KMS-11 (cell line): ENCODE data around the gene SLC35B4.
"Not testable (repeated sequence)": the region's sequence is repeated elsewhere in the genome, so short reads cannot be mapped to it uniquely, and the experiment has no call there.

Source experiments
- H2AFZ ChIP-seq: fragments of 200-600 bp; sonication (generic); 2 replicates; pipeline ENCODE4 v1.6.1; 2016; ENCODE audit warnings: antibody characterized with exemption, mixed run types, low read depth
- H3K27ac ChIP-seq: fragments of 200-600 bp; sonication (generic); 2 replicates; pipeline ENCODE4 v1.6.1; 2016; ENCODE audit warnings: mild to moderate bottlenecking, mixed run types
- H3K27me3 ChIP-seq: fragments of 200-600 bp; sonication (generic); 2 replicates; pipeline ENCODE4 v1.6.1; 2017; ENCODE audit warnings: mild to moderate bottlenecking, low read depth, mixed run types, moderate library complexity; ENCODE audit not compliant: insufficient read depth
- H3K36me3 ChIP-seq: fragments of 200-600 bp; sonication (generic); 2 replicates; pipeline ENCODE4 v1.6.1; 2017; ENCODE audit warnings: mild to moderate bottlenecking, mixed run types; ENCODE audit not compliant: insufficient read depth
- H3K4me1 ChIP-seq: fragments of 200-600 bp; sonication (generic); 2 replicates; pipeline ENCODE4 v1.6.1; 2016; ENCODE audit warnings: mild to moderate bottlenecking, low read depth, mixed run types; ENCODE audit not compliant: poor library complexity, severe bottlenecking
- H3K4me2 ChIP-seq: fragments of 200-600 bp; sonication (generic); 2 replicates; pipeline ENCODE4 v1.7.0; 2016; ENCODE audit warnings: mild to moderate bottlenecking, mixed run types
- H3K4me3 ChIP-seq: fragments of 200-600 bp; sonication (generic); IDR thresholded peaks from 2 replicates; pipeline ENCODE4 v1.6.1; 2017; ENCODE audit warnings: low read depth, low read length, mixed read lengths; ENCODE audit not compliant: insufficient read depth
- H3K79me2 ChIP-seq: fragments of 200-600 bp; sonication (generic); 2 replicates; pipeline ENCODE4 v1.6.1; 2016; ENCODE audit warnings: low read depth, mixed run types; ENCODE audit not compliant: insufficient read depth
- H3K9ac ChIP-seq: fragments of 200-600 bp; sonication (generic); 2 replicates; pipeline ENCODE4 v1.6.1; 2016; ENCODE audit warnings: mild to moderate bottlenecking, mixed run types
- H4K20me1 ChIP-seq: fragments of 200-600 bp; sonication (generic); 2 replicates; pipeline ENCODE4 v1.6.1; 2016; ENCODE audit warnings: mild to moderate bottlenecking, mixed run types; ENCODE audit not compliant: insufficient read depth
- CTCF ChIP-seq: fragments of 200-600 bp; sonication (generic); conservative IDR thresholded peaks from 2 replicates; pipeline ENCODE4 v1.6.1; 2017; ENCODE audit warnings: low read depth, mild to moderate bottlenecking, antibody characterized with exemption, low read length, moderate library complexity, mixed read lengths

The SLC35B4 gene

GRCh38 chr7:134300988-134301387 is 15.7 kb downstream of the SLC35B4 start:
- Histone ChIP-seq H3K4me3 (no peak overlapping the region), H3K9ac (no peak overlapping the region), H2AFZ (no peak overlapping the region), H3K36me3 (no peaks in the 10 kb centered on the region; the same call in 1 of the 2 replicates), H3K4me1 (peaks cover 34% of the 10 kb centered on the region), H4K20me1 (no peaks in the 10 kb centered on the region), H3K27me3 (no peaks in the 10 kb centered on the region), H3K4me2 (no peak overlapping the region), H3K27ac (no peak overlapping the region), H3K79me2 (no peaks in the 10 kb centered on the region)
- TF ChIP-seq CTCF = no peak

GRCh38 chr7:134298902-134299683 is 17.6 kb downstream of the SLC35B4 start:
- H3K27ac ChIP-seq = peak overlapping the region; percentile 58
- TF ChIP-seq CTCF = no peak

GRCh38 chr7:134297489-134297888 is 19.2 kb downstream of the SLC35B4 start:
- peaks cover 33% of the 10 kb centered on the region for H3K4me1 ChIP-seq
- H4K20me1 ChIP-seq = no peaks in the 10 kb centered on the region
- no peak overlapping the region for H3K9ac ChIP-seq
- H3K4me3 ChIP-seq = no peak overlapping the region
- no peak overlapping the region for H3K27ac ChIP-seq
- no peak for TF ChIP-seq CTCF
- no peak overlapping the region for H2AFZ ChIP-seq
- H3K27me3 ChIP-seq = no peaks in the 10 kb centered on the region
- no peaks in the 10 kb centered on the region for H3K79me2 ChIP-seq
- no peak overlapping the region for H3K4me2 ChIP-seq
- no peaks in the 10 kb centered on the region; the same call in 1 of the 2 replicates for H3K36me3 ChIP-seq

More at GRCh38 chr7:134298902-134299683, 17.6 kb downstream of the SLC35B4 start:
- no peaks in the 10 kb centered on the region; the same call in 1 of the 2 replicates for H3K36me3 ChIP-seq
- peak overlapping the region; percentile 36 for H3K4me2 ChIP-seq
- no peaks in the 10 kb centered on the region for H3K27me3 ChIP-seq
- no peaks in the 10 kb centered on the region for H4K20me1 ChIP-seq
- H3K4me3 ChIP-seq = no peak overlapping the region
- no peak overlapping the region for H3K9ac ChIP-seq
- peak overlapping the region; percentile 23 for H2AFZ ChIP-seq
- no peaks in the 10 kb centered on the region for H3K79me2 ChIP-seq
- H3K4me1 ChIP-seq = peaks cover 34% of the 10 kb centered on the region

GRCh38 chr7:134295982-134296381 is 20.7 kb downstream of the SLC35B4 start:
- H3K27ac ChIP-seq, H4K20me1 ChIP-seq, H3K79me2 ChIP-seq, H2AFZ ChIP-seq, H3K36me3 ChIP-seq, H3K4me2 ChIP-seq, H3K27me3 ChIP-seq, H3K4me3 ChIP-seq, H3K9ac ChIP-seq: not testable (repeated sequence)
- peaks cover 30% of the 10 kb centered on the region for H3K4me1 ChIP-seq
